ENCODE measurements around the gene RBMS1.

GRCh38 chr2:160390544-160391455 is 102.8 kb downstream of the RBMS1 start:
- TF ChIP-seq CTCF (IDR thresholded peaks at IDR 0.05) (no peak), POLR2A (IDR thresholded peaks at IDR 0.05) (no peak)
